HCT116 (cell line): ENCODE measurements around the gene LTBP1.

Experiments
- CEBPB ChIP-seq: IDR thresholded peaks from 2 replicates; pipeline ENCODE4 v1.6.1; 2012; ENCODE audit warnings: low read depth
- CTCF ChIP-seq, 3 experiments: fragments of 200-600 bp in 1 of 3; sonication (generic) in 1 of 3; IDR thresholded peaks in 2 of 3; conservative IDR thresholded peaks in 1 of 3; 2 replicates each; pipeline ENCODE4 v1.5.1; 2012 to 2017; ENCODE audit warnings: low read depth in 2 of 3, low read length in 2 of 3, antibody characterized with exemption in 1 of 3, borderline replicate concordance in 1 of 3, control low read depth in 1 of 3, mild to moderate bottlenecking in 1 of 3, mixed read lengths in 1 of 3, mixed run types in 1 of 3, moderate library complexity in 1 of 3; ENCODE audit not compliant: insufficient read depth in 1 of 3
- EZH2 ChIP-seq: fragments of 200-600 bp; sonication (generic); IDR thresholded peaks from 2 replicates; pipeline ENCODE4 v1.6.1; 2017; ENCODE audit warnings: antibody characterized with exemption, mixed run types
- EZH2phosphoT487 ChIP-seq: fragments of 200-600 bp; IDR thresholded peaks from 2 replicates; pipeline ENCODE4 v1.6.1; 2018; ENCODE audit warnings: antibody characterized with exemption, borderline replicate concordance
- POLR2A ChIP-seq: IDR thresholded peaks from 2 replicates; pipeline ENCODE4 v1.7.0; 2011; ENCODE audit warnings: borderline replicate concordance; ENCODE audit not compliant: insufficient read depth, insufficient read length; ENCODE audit errors: extremely low read depth
- POLR2AphosphoS5 ChIP-seq: IDR thresholded peaks from 2 replicates; pipeline ENCODE4 v1.6.1; 2011; ENCODE audit warnings: mild to moderate bottlenecking, low read depth, low read length, moderate library complexity
- RAD21 ChIP-seq: IDR thresholded peaks from 2 replicates; pipeline ENCODE4 v1.6.1; 2012; ENCODE audit warnings: low read depth, mild to moderate bottlenecking
- REST ChIP-seq: IDR thresholded peaks from 2 replicates; pipeline ENCODE4 v1.6.1; 2012; ENCODE audit warnings: low read depth
- SIN3A ChIP-seq: IDR thresholded peaks from 2 replicates; pipeline ENCODE4 v1.6.1; 2012; ENCODE audit warnings: low read depth
- SP1 ChIP-seq: IDR thresholded peaks from 2 replicates; pipeline ENCODE4 v1.6.1; 2012; ENCODE audit warnings: low read depth
- TCF7L2 ChIP-seq: IDR thresholded peaks from 2 replicates; pipeline ENCODE4 v1.7.0; 2011; ENCODE audit warnings: borderline replicate concordance, inconsistent platforms; ENCODE audit not compliant: insufficient read depth, insufficient read length; ENCODE audit errors: extremely low read depth
- ZFX ChIP-seq: fragments of 450-650 bp; IDR thresholded peaks from 2 replicates; pipeline ENCODE4 v1.6.1; 2017

- TF ChIP-seq CTCF (IDR thresholded peaks at IDR 0.05 in 2 of 3, conservative IDR thresholded peaks at IDR 0.05 in 1 of 3; ENCODE audit: borderline replicate concordance in 1 of 3, insufficient read depth in 1 of 3, low read depth in 2 of 3, low read length in 2 of 3) (no peak), SIN3A (no peak), TCF7L2 (no peak), POLR2AphosphoS5 (no peak), POLR2A (no peak), RAD21 (no peak), ZFX (no peak), EZH2 (no peak), SP1 (no peak), CEBPB (no peak), REST (no peak), EZH2phosphoT487 (no peak)
Observed at GRCh38 chr2:33312355-33312754, 365.6 kb downstream of the LTBP1 start.
